ENCODE data around the gene TMPRSS3. TPM values are rescaled to one million over a fixed set of nuclear protein-coding genes. Genes with fewer than 3 reads are reported as not detected.
A peak's percentile ranks its signal among the peaks of the same experiment; 100 is the strongest.

TMPRSS3 gene
- total RNA-seq, 1 donor from 2014 or later: 4.1 TPM

DNA sequence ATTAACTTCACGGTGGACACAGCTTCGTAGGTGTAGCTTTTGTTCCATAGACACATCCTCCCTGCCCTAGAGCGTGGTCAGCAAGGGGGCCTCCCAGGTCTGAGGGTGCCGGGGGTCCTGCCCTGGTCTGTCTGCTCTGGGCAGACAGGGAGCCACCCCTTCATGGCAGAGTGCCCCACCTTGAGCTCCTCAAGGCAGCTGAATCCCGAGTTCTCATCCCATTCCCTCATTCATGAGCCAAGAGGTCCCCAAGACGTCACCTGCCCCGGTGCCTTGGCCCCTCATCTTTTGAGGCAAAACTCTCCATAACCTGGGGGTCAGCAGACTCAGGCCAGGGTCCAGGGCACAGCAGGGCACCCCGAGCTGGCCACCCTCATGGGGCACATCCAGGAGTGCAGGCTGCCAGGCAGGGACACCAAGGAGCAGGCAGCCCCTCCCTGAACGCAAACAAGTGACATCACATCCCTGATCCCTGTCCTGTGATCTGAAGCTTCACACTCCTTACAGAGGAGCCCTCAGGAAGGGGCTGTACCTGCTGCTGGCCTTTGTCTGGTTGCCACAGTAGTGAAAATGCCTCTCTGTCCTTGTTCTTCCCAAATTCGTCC, 31.1 kb upstream of the TMPRSS3 start:
- Histone ChIP-seq H3K4me1 (peaks cover 12% of the 10 kb centered on the region), H3K27me3 (no peaks in the 10 kb centered on the region), H3K36me3 (no peaks in the 10 kb centered on the region), H3K27ac (no peak overlapping the region), H3K9me3 (no peaks in the 10 kb centered on the region), H3K4me3 (no peak overlapping the region)
- ATAC-seq (no peak), DNase-seq (no peak)
- TF ChIP-seq, protein P1, sequence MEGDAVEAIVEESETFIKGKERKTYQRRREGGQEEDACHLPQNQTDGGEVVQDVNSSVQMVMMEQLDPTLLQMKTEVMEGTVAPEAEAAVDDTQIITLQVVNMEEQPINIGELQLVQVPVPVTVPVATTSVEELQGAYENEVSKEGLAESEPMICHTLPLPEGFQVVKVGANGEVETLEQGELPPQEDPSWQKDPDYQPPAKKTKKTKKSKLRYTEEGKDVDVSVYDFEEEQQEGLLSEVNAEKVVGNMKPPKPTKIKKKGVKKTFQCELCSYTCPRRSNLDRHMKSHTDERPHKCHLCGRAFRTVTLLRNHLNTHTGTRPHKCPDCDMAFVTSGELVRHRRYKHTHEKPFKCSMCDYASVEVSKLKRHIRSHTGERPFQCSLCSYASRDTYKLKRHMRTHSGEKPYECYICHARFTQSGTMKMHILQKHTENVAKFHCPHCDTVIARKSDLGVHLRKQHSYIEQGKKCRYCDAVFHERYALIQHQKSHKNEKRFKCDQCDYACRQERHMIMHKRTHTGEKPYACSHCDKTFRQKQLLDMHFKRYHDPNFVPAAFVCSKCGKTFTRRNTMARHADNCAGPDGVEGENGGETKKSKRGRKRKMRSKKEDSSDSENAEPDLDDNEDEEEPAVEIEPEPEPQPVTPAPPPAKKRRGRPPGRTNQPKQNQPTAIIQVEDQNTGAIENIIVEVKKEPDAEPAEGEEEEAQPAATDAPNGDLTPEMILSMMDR (IDR thresholded peaks at IDR 0.05): no peak
- intact Hi-C loops (cut with DNase I): no loop called here

DNA sequence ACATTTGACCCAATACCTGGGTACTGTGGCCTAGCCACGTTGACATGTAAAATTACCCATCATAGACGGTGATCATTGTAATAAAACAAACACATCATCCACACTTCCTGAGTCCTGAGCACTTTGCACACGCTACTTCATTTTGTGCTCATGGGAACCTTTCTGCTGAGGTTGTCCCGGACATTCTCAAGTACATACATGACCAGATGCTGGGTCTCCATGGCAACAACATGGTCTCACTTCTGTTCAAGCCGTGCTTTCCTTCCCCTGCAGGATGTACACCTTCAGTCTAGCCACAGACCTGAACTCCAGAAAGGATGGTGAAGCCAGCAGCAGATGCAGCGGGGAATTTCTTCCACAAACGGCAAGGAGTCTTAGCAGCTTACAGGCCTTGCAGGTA, 30.6 kb upstream of the TMPRSS3 start:
- Histone ChIP-seq H3K27me3 (no peaks in the 10 kb centered on the region), H3K4me1 (peaks cover 12% of the 10 kb centered on the region), H3K36me3 (no peaks in the 10 kb centered on the region), H3K4me3 (no peak overlapping the region), H3K27ac (no peak overlapping the region), H3K9me3 (no peaks in the 10 kb centered on the region)
- DNase-seq (no peak), ATAC-seq (no peak)
- TF ChIP-seq, protein P1 (IDR thresholded peaks at IDR 0.05): no peak
- intact Hi-C loops (cut with DNase I): no loop called here

DNA sequence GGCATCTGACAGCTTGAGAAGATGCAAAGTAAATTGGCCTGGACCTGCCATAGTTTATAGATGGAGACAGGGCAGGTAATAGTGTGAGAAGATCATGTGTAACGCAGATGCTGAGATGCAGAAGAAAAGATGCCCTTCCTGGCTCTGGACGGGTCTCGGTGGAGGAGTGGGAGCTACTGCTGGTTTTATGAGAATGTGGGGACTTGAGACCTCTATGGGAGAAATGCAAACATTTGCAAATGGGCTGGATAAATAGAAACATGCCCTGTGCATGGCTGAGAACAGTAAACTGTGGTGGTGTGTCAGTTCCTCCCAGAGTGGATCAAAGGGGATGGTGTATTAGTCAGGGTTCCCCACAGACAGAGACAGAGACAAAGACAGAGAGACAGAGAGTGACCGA, 29.7 kb upstream of the TMPRSS3 start:
- intact Hi-C loops (cut with DNase I): no loop called here
- H3K9me3 ChIP-seq: no peaks in the 10 kb centered on the region
- H3K4me1 ChIP-seq: peaks cover 12% of the 10 kb centered on the region
- H3K27me3 ChIP-seq: no peaks in the 10 kb centered on the region
- no peaks in the 10 kb centered on the region for H3K36me3 ChIP-seq
- TF ChIP-seq, protein P1 (IDR thresholded peaks at IDR 0.05): no peak
- H3K4me3 ChIP-seq: no peak overlapping the region
- ATAC-seq (no peak), DNase-seq (no peak)
- no peak overlapping the region for H3K27ac ChIP-seq

DNA sequence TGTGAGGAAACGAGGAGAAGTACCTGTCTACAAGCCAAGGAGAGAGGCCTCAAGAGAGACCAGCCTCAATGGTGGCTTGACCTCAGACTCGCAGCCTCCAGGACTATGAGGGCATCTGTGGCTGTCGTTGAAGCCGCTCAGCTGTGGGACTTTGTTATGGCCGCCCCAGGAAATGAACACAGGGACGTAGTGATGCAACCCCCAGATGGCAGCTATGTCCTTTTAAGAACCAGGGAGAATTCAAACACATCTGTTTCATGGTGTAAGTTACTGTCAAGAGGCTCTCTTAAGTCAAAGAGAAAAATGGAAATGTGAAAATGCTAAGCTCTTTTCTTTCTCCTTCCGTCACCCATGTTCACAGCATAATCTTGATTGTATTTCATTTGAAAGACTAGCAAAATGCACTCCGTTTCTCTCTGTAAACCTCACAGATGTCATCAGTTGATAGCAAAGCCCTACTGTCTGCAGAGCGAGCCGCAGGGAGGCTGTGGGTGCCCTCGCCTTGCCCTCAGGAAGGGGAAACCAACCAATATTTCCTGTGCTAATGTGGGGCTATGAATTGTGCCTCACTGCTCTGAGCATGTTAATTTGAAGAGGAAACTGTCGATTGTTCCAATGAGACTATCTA, 29.2 kb upstream of the TMPRSS3 start:
- TF ChIP-seq, protein P1 (IDR thresholded peaks at IDR 0.05): no peak
- Histone ChIP-seq H3K36me3 (no peaks in the 10 kb centered on the region), H3K27ac (no peak overlapping the region), H3K4me3 (no peak overlapping the region), H3K4me1 (peaks cover 12% of the 10 kb centered on the region), H3K27me3 (no peaks in the 10 kb centered on the region), H3K9me3 (no peaks in the 10 kb centered on the region)
- DNase-seq (no peak), ATAC-seq (peak; percentile 56)
- intact Hi-C loops (cut with DNase I): no loop called here

DNA sequence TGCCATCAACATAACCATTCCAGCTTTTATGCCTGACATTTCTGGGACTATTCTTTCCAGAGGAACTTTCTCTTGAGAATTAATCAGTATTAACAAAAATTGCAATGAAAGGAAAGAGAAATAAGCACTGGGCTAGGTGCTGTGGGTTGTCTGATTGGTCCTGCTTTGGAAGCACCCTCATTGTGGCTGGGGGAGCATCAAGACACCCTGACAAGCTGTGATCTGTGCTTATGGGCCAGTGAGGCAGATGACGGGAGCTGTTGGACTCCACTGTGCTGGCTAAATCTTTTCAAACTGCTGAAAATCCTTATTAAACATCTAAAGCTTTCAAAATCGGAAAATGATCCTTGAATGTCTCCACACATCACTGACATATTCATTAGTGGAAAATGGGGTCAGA, 27.8 kb upstream of the TMPRSS3 start:
- H3K36me3 ChIP-seq: no peaks in the 10 kb centered on the region
- peaks cover 12% of the 10 kb centered on the region for H3K4me1 ChIP-seq
- ATAC-seq (no peak), DNase-seq (no peak)
- intact Hi-C loops (cut with DNase I): no loop called here
- no peak overlapping the region for H3K4me3 ChIP-seq
- TF ChIP-seq, protein P1 (IDR thresholded peaks at IDR 0.05): no peak
- H3K27me3 ChIP-seq: no peaks in the 10 kb centered on the region
- H3K9me3 ChIP-seq: no peaks in the 10 kb centered on the region
- H3K27ac ChIP-seq: no peak overlapping the region

All from upper lobe of right lung (tissue), 1 donor.